HEK293 (cell line): ENCODE results near the gene ATP8B4.

Experiments
- CTCF ChIA-PET: fragments of 350-600 bp; formaldehyde crosslinking; extraction: SDS; loops from one replicate; lab custom pipeline; 2021; ENCODE audit warnings: antibody characterized with exemption; lab: Yijun Ruan, JAX
- POLR2A ChIA-PET: fragments of 300-600 bp; formaldehyde crosslinking; extraction: SDS; loops from one replicate; lab custom pipeline; 2020; ENCODE audit warnings: antibody characterized with exemption, inconsistent platforms; lab: Yijun Ruan, JAX
- H3K27ac ChIP-seq: fragments of 200-500 bp; sonication (Bioruptor generic); 2 replicates; pipeline ENCODE4 v1.5.1; 2014; ENCODE audit warnings: low read depth, low read length, control low read depth, inconsistent platforms; ENCODE audit errors: extremely low read depth
- H3K36me3 ChIP-seq, 2 experiments: fragments of 200-500 bp in 1 of 2; sonication (Bioruptor generic) in 1 of 2; 1 replicate in 1 of 2; 2 replicates in 1 of 2; pipeline ENCODE4 v1.5.1; 2014 to 2017; ENCODE audit warnings: inconsistent platforms in 2 of 2, low read length in 2 of 2; ENCODE audit not compliant: control insufficient read depth in 2 of 2, insufficient read depth in 1 of 2
- H3K4me1 ChIP-seq: fragments of 200-500 bp; sonication (Bioruptor generic); 2 replicates; pipeline ENCODE4 v1.5.1; 2014; ENCODE audit warnings: mild to moderate bottlenecking, low read length, inconsistent platforms; ENCODE audit not compliant: control insufficient read depth, insufficient read depth
- H3K4me3 ChIP-seq: 2 replicates; pipeline ENCODE4 v1.5.1; 2011; ENCODE audit warnings: low read depth, mild to moderate bottlenecking, control low read depth, low read length, moderate library complexity
- H3K9me3 ChIP-seq: fragments of 200-500 bp; sonication (Bioruptor generic); 2 replicates; pipeline ENCODE4 v1.5.1; 2014; ENCODE audit warnings: low read depth, low read length, inconsistent platforms; ENCODE audit not compliant: control insufficient read depth, insufficient read depth
- AEBP2 ChIP-seq: fragments of 450-650 bp; formaldehyde crosslinking; IDR thresholded peaks from 2 replicates; pipeline ENCODE4 v1.5.1; 2016; ENCODE audit warnings: missing biosample characterization, missing genetic modification characterization, borderline replicate concordance
- GLI4 ChIP-seq: fragments of 450-650 bp; formaldehyde crosslinking; IDR thresholded peaks from 2 replicates; pipeline ENCODE4 v1.5.1; 2016; ENCODE audit warnings: missing biosample characterization, missing genetic modification characterization
- HOXC10 ChIP-seq: sonication (generic); formaldehyde crosslinking; IDR thresholded peaks from 2 replicates; pipeline ENCODE4 v1.8.1; 2023; ENCODE audit warnings: mild to moderate bottlenecking, missing genetic modification reagents
- SETDB1 ChIP-seq: IDR thresholded peaks from one replicate; pipeline ENCODE4 v1.6.1; 2017; ENCODE audit warnings: mild to moderate bottlenecking, low read length, moderate library complexity, mixed read lengths; ENCODE audit not compliant: insufficient read length
- WT1 ChIP-seq: fragments of 450-650 bp; formaldehyde crosslinking; IDR thresholded peaks from 2 replicates; pipeline ENCODE4 v1.5.1; 2016; ENCODE audit warnings: missing biosample characterization, missing genetic modification characterization
- ZNF140 ChIP-seq: fragments of 450-650 bp; formaldehyde crosslinking; IDR thresholded peaks from 2 replicates; pipeline ENCODE4 v1.5.1; 2016; ENCODE audit warnings: missing biosample characterization, missing genetic modification characterization
- ZNF155 ChIP-seq: fragments of 450-650 bp; formaldehyde crosslinking; IDR thresholded peaks from 2 replicates; pipeline ENCODE4 v1.5.1; 2016; ENCODE audit warnings: missing biosample characterization, missing genetic modification characterization
- ZNF16 ChIP-seq: fragments of 450-650 bp; formaldehyde crosslinking; IDR thresholded peaks from 2 replicates; pipeline ENCODE4 v1.5.1; 2016; ENCODE audit warnings: low read depth, missing biosample characterization, missing genetic modification characterization
- ZNF18 ChIP-seq: fragments of 450-650 bp; formaldehyde crosslinking; IDR thresholded peaks from 2 replicates; pipeline ENCODE4 v1.5.1; 2016; ENCODE audit warnings: missing biosample characterization, missing genetic modification characterization
- ZNF248 ChIP-seq: fragments of 450-650 bp; formaldehyde crosslinking; IDR thresholded peaks from 2 replicates; pipeline ENCODE4 v1.5.1; 2017; ENCODE audit warnings: missing biosample characterization, missing genetic modification characterization
- ZNF302 ChIP-seq: fragments of 450-650 bp; formaldehyde crosslinking; IDR thresholded peaks from 2 replicates; pipeline ENCODE4 v1.5.1; 2016; ENCODE audit warnings: missing biosample characterization, missing genetic modification characterization, low read depth
- ZNF398 ChIP-seq: fragments of 450-650 bp; formaldehyde crosslinking; IDR thresholded peaks from 2 replicates; pipeline ENCODE4 v1.5.1; 2017; ENCODE audit warnings: missing biosample characterization, missing genetic modification characterization
- ZNF416 ChIP-seq: fragments of 450-650 bp; formaldehyde crosslinking; IDR thresholded peaks from 2 replicates; pipeline ENCODE4 v1.5.1; 2016; ENCODE audit warnings: missing biosample characterization, missing genetic modification characterization
- ZNF792 ChIP-seq: fragments of 450-650 bp; formaldehyde crosslinking; IDR thresholded peaks from 2 replicates; pipeline ENCODE4 v1.5.1; 2016; ENCODE audit warnings: missing biosample characterization, missing genetic modification characterization
- ZSCAN16 ChIP-seq: fragments of 450-650 bp; formaldehyde crosslinking; IDR thresholded peaks from 2 replicates; pipeline ENCODE4 v1.5.1; 2016; ENCODE audit warnings: missing biosample characterization, missing genetic modification characterization

ATP8B4 gene

GRCh38 chr15:50066202-50066601 is 52.8 kb downstream of the ATP8B4 start:
- POLR2A ChIA-PET: no interaction called here
- H3K4me1 ChIP-seq: no peaks in the 10 kb centered on the region
- no peak overlapping the region for H3K4me3 ChIP-seq
- no peaks in the 10 kb centered on the region for H3K9me3 ChIP-seq
- TF ChIP-seq WT1 (tag by site-specific recombination) (no peak), ZNF18 (tag by site-specific recombination) (no peak), ZNF398 (tag by site-specific recombination) (no peak), ZNF16 (tag by site-specific recombination) (no peak)
- TF ChIP-seq, all 188 proteins: peak for 0
- CTCF ChIA-PET: no interaction called here
- no peaks in the 10 kb centered on the region for H3K36me3 ChIP-seq
- no peak overlapping the region for H3K27ac ChIP-seq

GRCh38 chr15:50065279-50065678 is 53.8 kb downstream of the ATP8B4 start:
- POLR2A ChIA-PET: no interaction called here
- TF ChIP-seq SETDB1 (no peak), ZNF302 (no peak), GLI4 (tag by site-specific recombination) (no peak)
- Histone ChIP-seq H3K27ac (no peak overlapping the region), H3K4me3 (no peak overlapping the region), H3K9me3 (no peaks in the 10 kb centered on the region), H3K4me1 (no peaks in the 10 kb centered on the region), H3K36me3 (no peaks in the 10 kb centered on the region)
- CTCF ChIA-PET: no interaction called here

- CTCF ChIA-PET: interaction anchor here (0.8 to 1.2 kb wide), 2 partner anchors 13 to 24 kb away, joined by 3 read pairs; no protein-coding TSS in a partner anchor
- Histone ChIP-seq H3K36me3 (no peaks in the 10 kb centered on the region), H3K27ac (no peak overlapping the region), H3K4me1 (no peaks in the 10 kb centered on the region), H3K4me3 (no peak overlapping the region), H3K9me3 (no peaks in the 10 kb centered on the region)
- POLR2A ChIA-PET: no interaction called here
- TF ChIP-seq ZNF140 (tag by site-specific recombination) (no peak), AEBP2 (tag by site-specific recombination) (no peak), ZNF792 (tag by site-specific recombination) (no peak), ZNF155 (tag by site-specific recombination) (no peak), HOXC10 (CRISPR knock-in tag) (no peak), ZNF416 (tag by site-specific recombination) (no peak), ZNF248 (tag by site-specific recombination) (no peak), ZSCAN16 (tag by site-specific recombination) (no peak)
Measured at GRCh38 chr15:50064673-50065072, 54.4 kb downstream of the ATP8B4 start.
